SW480 (cell line): Measurements from ENCODE around the gene MSLN.
A peak's percentile ranks its signal among the peaks of the same experiment; 100 is the strongest.
"Not testable (repeated sequence)": the region's sequence is repeated elsewhere in the genome, so short reads cannot be mapped to it uniquely, and the experiment has no call there.

Experiments
- DNase-seq: peaks from one replicate; pipeline ENCODE4 v3.0.0-alpha.2; 2016; ENCODE audit warnings: low spot score

The MSLN gene

GRCh38 chr16:735982-736453, 24.5 kb upstream of the MSLN start:
- no peak for DNase-seq

- DNase-seq = no peak
Measured at GRCh38 chr16:736936-737481, 23.5 kb upstream of the MSLN start.

- no peak for DNase-seq
Measured at GRCh38 chr16:739560-740458, 20.7 kb upstream of the MSLN start.

- DNase-seq = no peak
Measured at GRCh38 chr16:740459-740763, 20.1 kb upstream of the MSLN start.

- peak; percentile 80 for DNase-seq
Measured at GRCh38 chr16:740764-741505, 19.6 kb upstream of the MSLN start, which contains the start of gene CIAO3. Gene CIAO3 (minus strand): TSS chr16:740997. CDS start chr16:740985, 12 bp downstream.

- DNase-seq = no peak
Measured at GRCh38 chr16:741986-742629, 18.4 kb upstream of the MSLN start.

- DNase-seq = not testable (repeated sequence)
Measured at GRCh38 chr16:742894-743293, 17.6 kb upstream of the MSLN start.

- DNase-seq = no peak
Measured at GRCh38 chr16:743794-744500, 16.6 kb upstream of the MSLN start.

- no peak for DNase-seq
Measured at GRCh38 chr16:745739-746138, 14.8 kb upstream of the MSLN start.

GRCh38 chr16:746637-747036, 13.9 kb upstream of the MSLN start:
- DNase-seq = no peak

- DNase-seq = no peak
Measured at GRCh38 chr16:747978-748746, 12.4 kb upstream of the MSLN start.

GRCh38 chr16:749010-749409, 11.5 kb upstream of the MSLN start:
- DNase-seq = no peak

GRCh38 chr16:750485-750884, 10.0 kb upstream of the MSLN start:
- DNase-seq = no peak

- no peak for DNase-seq
Measured at GRCh38 chr16:751152-752006, 9.2 kb upstream of the MSLN start.

GRCh38 chr16:752007-752312, 8.6 kb upstream of the MSLN start:
- DNase-seq = peak; percentile 36

GRCh38 chr16:754121-754607, 6.4 kb upstream of the MSLN start:
- DNase-seq = not testable (repeated sequence)

- no peak for DNase-seq
Measured at GRCh38 chr16:754656-755055, 5.9 kb upstream of the MSLN start.

- no peak for DNase-seq
Measured at GRCh38 chr16:756428-756827, 4.1 kb upstream of the MSLN start.

GRCh38 chr16:759110-759910, 1.2 kb upstream of the MSLN start:
- DNase-seq = peak; percentile 32
